CD4-positive, alpha-beta T cell (primary cell): ENCODE measurements around the gene KBTBD4. TPM values are rescaled to one million over a fixed set of nuclear protein-coding genes. Genes with fewer than 3 reads are reported as not detected.

Source experiments
- ATAC-seq: fragments of 200-7000 bp; cut with Tn5 transposase; one replicate; pipeline ENCODE4 v1.10.0; 2022; ENCODE audit warnings: mild to moderate bottlenecking; ENCODE audit not compliant: poor library complexity
- CTCF ChIA-PET: fragments of 350-600 bp; sonication (Branson Sonifier 250); formaldehyde crosslinking; loops from one replicate; lab custom pipeline; 2021; ENCODE audit warnings: antibody characterized with exemption, inconsistent platforms; lab: Charles Lee
- POLR2A ChIA-PET: fragments of 350-600 bp; sonication (Branson Sonifier 250); formaldehyde crosslinking; loops from one replicate; lab custom pipeline; 2021; ENCODE audit warnings: antibody characterized with exemption, inconsistent platforms; lab: Charles Lee
- DNase-seq, 14 experiments: peaks; one replicate each; pipeline ENCODE4 v3.0.0-alpha.2; 2013 to 2020; ENCODE audit warnings: mixed read lengths in 2 of 14
- H3K27ac ChIP-seq, 2 donors: one replicate each; pipeline versions ENCODE4 v1.5.1 to v1.7.0; 2013; ENCODE audit warnings: low read length in 2 of 2, low read depth in 1 of 2, mild to moderate bottlenecking in 1 of 2
- H3K27me3 ChIP-seq, 2 experiments: 1 replicate in 1 of 2; 2 replicates in 1 of 2; pipeline versions ENCODE4 v1.6.1 to v1.7.0; 2013; ENCODE audit warnings: low read length in 2 of 2, control low read depth in 1 of 2, mild to moderate bottlenecking in 1 of 2, moderate library complexity in 1 of 2; ENCODE audit not compliant: insufficient read depth in 2 of 2, control insufficient read depth in 1 of 2
- H3K36me3 ChIP-seq: one replicate; pipeline ENCODE4 v1.6.1; 2013; ENCODE audit warnings: low read length, control low read depth; ENCODE audit not compliant: insufficient read depth
- H3K4me1 ChIP-seq: one replicate; pipeline ENCODE4 v1.6.1; 2013; ENCODE audit warnings: low read length, control low read depth; ENCODE audit not compliant: insufficient read depth
- H3K4me3 ChIP-seq: one replicate; pipeline ENCODE4 v1.5.1; 2013; ENCODE audit warnings: mild to moderate bottlenecking, low read length, moderate library complexity
- H3K9me3 ChIP-seq, 2 experiments: 1 replicate in 1 of 2; 2 replicates in 1 of 2; pipeline versions ENCODE4 v1.6.1 to v1.7.0; 2013; ENCODE audit warnings: low read length in 2 of 2, mild to moderate bottlenecking in 2 of 2, control low read depth in 1 of 2, moderate library complexity in 1 of 2; ENCODE audit not compliant: control insufficient read depth in 1 of 2, insufficient read depth in 1 of 2
- H3K27ac Mint-ChIP-seq: one replicate; pipeline ENCODE4 v1.8.0; 2020; ENCODE audit warnings: mixed read lengths
- H3K27me3 Mint-ChIP-seq: one replicate; pipeline ENCODE4 v1.8.0; 2021; ENCODE audit warnings: mixed read lengths
- H3K36me3 Mint-ChIP-seq: one replicate; pipeline ENCODE4 v1.8.0; 2021; ENCODE audit warnings: low read depth, mixed read lengths
- H3K4me1 Mint-ChIP-seq: one replicate; pipeline ENCODE4 v1.8.0; 2021; ENCODE audit warnings: low read depth, mixed read lengths
- H3K4me3 Mint-ChIP-seq: one replicate; pipeline ENCODE4 v1.8.0; 2020; ENCODE audit warnings: mild to moderate bottlenecking, mixed read lengths
- H3K9me3 Mint-ChIP-seq: one replicate; pipeline ENCODE4 v1.8.0; 2020; ENCODE audit warnings: mixed read lengths
- CTCF ChIP-seq: fragments of 200-600 bp; IDR thresholded peaks from one replicate; pipeline ENCODE4 v1.8.0; 2022; ENCODE audit warnings: antibody characterized with exemption, mild to moderate bottlenecking
- intact Hi-C, 2 experiments: fragments of 100-400 bp; cut with DNase I in 1 of 2; cut with micrococcal nuclease in 1 of 2; formaldehyde crosslinking; loops; one replicate each; pipeline versions ENCODE4 v1.15.1 to v1.9.0; 2023 to 2025; cut with DNase I, micrococcal nuclease
- polyA plus RNA-seq, 2 donors: library from polyadenylated mRNA; unstranded; fragments of 120-200 nt; gene quantifications; one replicate each; pipeline ENCODE4 v1.2.1, GENCODE V29; 2013
- total RNA-seq, 174 experiments: library from RNA in 2 of 174; stranded (reverse) in 2 of 174; gene quantifications; one replicate each; pipeline ENCODE4 v1.2.3 and lab custom pipeline; 2021 to 2026

KBTBD4 gene
- total RNA-seq, result 10 to 100 TPM; 29.1 to 30.2 TPM
- 16.5 TPM for polyA plus RNA-seq (2013, experiment 1 of 2)
- polyA plus RNA-seq (2013, experiment 2 of 2), result 14.5 TPM
- total RNA-seq (lab: John Stamatoyannopoulos, UW), result 22.7 to 88.9 (median 39.8) reads per million in 172 experiments

GRCh38 chr11:47578524-47579494 is at the start of gene KBTBD4, which contains the start of gene NDUFS3:
Gene KBTBD4 (minus strand): TSS chr11:47578970. CDS start chr11:47578951, 19 bp downstream.
Gene NDUFS3 (plus strand): TSS chr11:47579074. CDS start chr11:47579092, 18 bp downstream.
- Mint-ChIP-seq H3K27ac (peak within 1 kb of the TSS; percentile 91), H3K9me3 (no peaks in the 10 kb centered on the region), H3K36me3 (peaks cover 80% of the 10 kb centered on the region), H3K4me1 (peaks cover 41% of the 10 kb centered on the region), H3K4me3 (peak within 1 kb of the TSS; percentile 99), H3K27me3 (no peaks in the 10 kb centered on the region)
- Histone ChIP-seq H3K4me1 (peaks cover 38% of the 10 kb centered on the region), H3K36me3 (peaks cover 53% of the 10 kb centered on the region), H3K9me3 (no peaks in the 10 kb centered on the region), H3K4me3 (peak within 1 kb of the TSS; percentile 90), H3K27me3 (no peaks in the 10 kb centered on the region), H3K27ac (peak within 1 kb of the TSS; percentile 76 to 81)
- TF ChIP-seq CTCF, result no peak
- ChIA-PET CTCF (interaction anchor here (1.2 to 3.0 kb wide), 2 partner anchors 12 to 26 kb away, joined by 3 to 11 read pairs; partner anchors contain the start of gene CELF1), POLR2A (interaction anchor here (0.8 to 2.2 kb wide), 10 partner anchors 9 to 306 kb away, joined by 3 to 26 read pairs (median 4); partner anchors contain the start of genes CELF1, FNBP4 and PTPMT1)
- ATAC-seq (peak; percentile 91), DNase-seq (peak; percentile 81 to 95 (median 85))
- intact Hi-C loops, result loop anchor here (2.0 to 10.0 kb wide), 8 partner anchors 26 to 874 kb away; partner anchors contain the start of genes AGBL2 (in 1 of the 2), ARHGAP1 (in 1 of the 2), CELF1 (in 1 of the 2) and CSTPP1 (in 1 of the 2)

DNA sequence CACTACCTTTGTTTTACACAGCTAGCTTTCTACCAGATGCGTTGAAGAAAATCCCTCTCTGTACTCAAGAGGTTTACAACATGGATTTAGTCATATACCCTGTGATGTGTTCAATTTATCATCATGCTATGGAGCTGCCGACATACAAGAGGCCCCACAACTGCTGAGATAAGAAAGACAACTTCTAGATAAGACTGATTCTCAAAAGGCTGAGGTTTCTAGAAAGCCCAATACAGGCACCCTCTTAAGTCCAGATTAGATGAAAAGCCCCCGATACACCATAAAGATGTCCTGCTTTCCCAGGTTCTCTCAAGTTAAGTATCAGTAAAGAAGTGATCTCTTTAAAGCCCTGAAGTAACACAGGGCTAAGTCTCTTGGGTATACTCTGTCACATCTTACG is 49.3 kb upstream of the KBTBD4 start:
- Mint-ChIP-seq H3K27me3 (no peaks in the 10 kb centered on the region), H3K27ac (no peak overlapping the region), H3K4me1 (no peaks in the 10 kb centered on the region), H3K36me3 (peaks cover 82% of the 10 kb centered on the region), H3K4me3 (no peak overlapping the region), H3K9me3 (no peaks in the 10 kb centered on the region)
- Histone ChIP-seq H3K27me3 (no peaks in the 10 kb centered on the region), H3K4me3 (no peak overlapping the region), H3K4me1 (no peaks in the 10 kb centered on the region), H3K27ac (no peak overlapping the region), H3K36me3 (peaks cover 63% of the 10 kb centered on the region), H3K9me3 (no peaks in the 10 kb centered on the region)
- CTCF ChIA-PET, result no interaction called here
- DNase-seq (no peak), ATAC-seq (no peak)
- POLR2A ChIA-PET, result interaction anchor here (0.5 kb wide), 1 partner anchor 286 kb away, joined by 4 read pairs; no protein-coding TSS in a partner anchor
- intact Hi-C loops, result no loop called here
- no peak for TF ChIP-seq CTCF

DNA sequence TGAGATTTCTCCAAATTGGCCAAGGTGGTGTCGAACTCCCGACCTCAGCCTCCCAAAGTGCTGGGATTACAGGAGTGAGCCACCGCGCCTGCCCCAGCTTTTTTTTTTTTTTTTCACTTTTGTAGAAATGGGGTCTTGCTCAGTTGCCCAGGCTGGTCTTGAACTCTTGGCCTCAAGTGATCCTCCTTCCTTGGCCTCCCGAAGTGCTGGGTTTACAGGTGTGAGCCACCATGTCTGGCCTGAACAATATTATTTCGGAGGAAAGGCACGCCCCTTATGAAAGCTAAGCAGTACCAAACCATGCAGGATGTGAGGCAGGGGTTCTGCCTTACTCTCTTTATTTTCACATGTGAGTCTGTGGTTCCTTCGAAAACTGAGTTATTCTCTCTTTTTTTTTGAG is 47.5 kb upstream of the KBTBD4 start:
- POLR2A ChIA-PET, result no interaction called here
- H3K4me1 ChIP-seq, result no peaks in the 10 kb centered on the region
- ATAC-seq, result no peak
- H3K27ac ChIP-seq, result no peak overlapping the region
- no peaks in the 10 kb centered on the region for H3K27me3 ChIP-seq
- Mint-ChIP-seq H3K36me3 (peaks cover 83% of the 10 kb centered on the region), H3K27ac (no peak overlapping the region), H3K4me1 (no peaks in the 10 kb centered on the region), H3K9me3 (no peaks in the 10 kb centered on the region), H3K4me3 (no peak overlapping the region), H3K27me3 (no peaks in the 10 kb centered on the region)
- no peak overlapping the region for H3K4me3 ChIP-seq
- intact Hi-C loops, result no loop called here
- CTCF ChIA-PET, result no interaction called here
- no peak for DNase-seq
- no peak for TF ChIP-seq CTCF
- H3K36me3 ChIP-seq, result peaks cover 80% of the 10 kb centered on the region
- H3K9me3 ChIP-seq, result no peaks in the 10 kb centered on the region
